HCT116 (cell line): ENCODE data around the gene VMP1. TPM values are rescaled to one million over a fixed set of nuclear protein-coding genes. Genes with fewer than 3 reads are reported as not detected.
A peak's percentile ranks its signal among the peaks of the same experiment; 100 is the strongest.

ENCODE experiments used
- ATAC-seq: fragments of 200-7000 bp; cut with Tn5 transposase; 2 replicates; pipeline ENCODE4 v1.9.1; 2020; ENCODE audit warnings: mild to moderate bottlenecking, moderate library complexity
- BruUV-seq: library from RNA; stranded (reverse); fragments of 400-500 nt; replicated peaks from 2 replicates; lab custom pipeline; 2021; lab: Mats Ljungman, UMichigan
- CTCF ChIA-PET: fragments of 300-600 bp; sonication (Branson Sonifier 250); formaldehyde crosslinking; loops from one replicate; lab custom pipeline; 2021; ENCODE audit warnings: antibody characterized with exemption; lab: Charles Lee
- POLR2A ChIA-PET: fragments of 300-600, 350-600 bp; sonication (Branson Sonifier 250); formaldehyde crosslinking; loops from one replicate; lab custom pipeline; 2021; ENCODE audit warnings: antibody characterized with exemption; lab: Charles Lee
- RAD21 ChIA-PET, 2 experiments: fragments of 300-600 bp; sonication (Branson Sonifier 250); formaldehyde crosslinking; loops; one replicate each; lab custom pipeline; 2023; ENCODE audit warnings: low total read pairs in 2 of 2; ENCODE audit not compliant: uncharacterized antibody in 2 of 2, unreplicated experiment in 2 of 2, low non-redundant PET in 1 of 2; lab: Charles Lee
- DNase-seq: peaks from one replicate; pipeline ENCODE4 v3.0.0-alpha.2; 2010; ENCODE audit warnings: low read depth, low spot score
- H2AFZ ChIP-seq: fragments of 200-600 bp; shearing (Covaris generic), sonication (generic); 2 replicates; pipeline ENCODE4 v1.6.1; 2017; ENCODE audit warnings: low read depth, mixed run types, mixed read lengths, antibody characterized with exemption, low read length; ENCODE audit not compliant: poor library complexity, severe bottlenecking
- H3K27ac ChIP-seq: 2 replicates; pipeline ENCODE4 v1.5.1; 2012; ENCODE audit warnings: low read depth, low read length
- H3K27me3 ChIP-seq: fragments of 200-600 bp; sonication (generic); 2 replicates; pipeline ENCODE4 v1.6.1; 2016; ENCODE audit warnings: mixed run types, low read length, mixed read lengths; ENCODE audit not compliant: insufficient read depth
- H3K36me3 ChIP-seq, 2 experiments: fragments of 200-500 bp in 1 of 2; fragments of 200-600 bp in 1 of 2; sonication (Bioruptor generic) in 1 of 2; sonication (generic) in 1 of 2; 2 replicates each; pipeline versions ENCODE4 v1.5.1 to v1.6.1; 2014 to 2016; ENCODE audit warnings: low read length in 2 of 2, inconsistent platforms in 1 of 2, mixed read lengths in 1 of 2, mixed run types in 1 of 2; ENCODE audit not compliant: insufficient read depth in 2 of 2, control insufficient read depth in 1 of 2
- H3K4me1 ChIP-seq, 2 experiments: fragments of 200-600 bp in 1 of 2; sonication (generic) in 1 of 2; 2 replicates each; pipeline versions ENCODE4 v1.5.1 to v1.6.1; 2012 to 2017; ENCODE audit warnings: low read length in 2 of 2, inconsistent platforms in 1 of 2, mild to moderate bottlenecking in 1 of 2, mixed read lengths in 1 of 2, mixed run types in 1 of 2, moderate library complexity in 1 of 2; ENCODE audit not compliant: insufficient read depth in 2 of 2, control insufficient read depth in 1 of 2
- H3K4me2 ChIP-seq: fragments of 200-600 bp; sonication (generic); 2 replicates; pipeline ENCODE4 v1.6.1; 2017; ENCODE audit warnings: mixed run types, low read length, mixed read lengths
- H3K4me3 ChIP-seq, 2 experiments: fragments of 200-600 bp in 1 of 2; sonication (generic) in 1 of 2; replicated peaks in 1 of 2; 2 replicates each; pipeline ENCODE4 v1.5.1; 2011 to 2016; ENCODE audit warnings: low read length in 2 of 2, control low read depth in 1 of 2, low read depth in 1 of 2, mild to moderate bottlenecking in 1 of 2, mixed read lengths in 1 of 2, mixed run types in 1 of 2
- H3K79me2 ChIP-seq: fragments of 200-600 bp; sonication (generic); 2 replicates; pipeline ENCODE4 v1.6.1; 2017; ENCODE audit warnings: mild to moderate bottlenecking, mixed run types, low read length, moderate library complexity, mixed read lengths; ENCODE audit not compliant: insufficient read depth
- H3K9ac ChIP-seq: fragments of 200-600 bp; sonication (generic); 2 replicates; pipeline ENCODE4 v1.6.1; 2016; ENCODE audit warnings: low read length, mixed read lengths
- H3K9me2 ChIP-seq: fragments of 200-600 bp; sonication (generic), shearing (Covaris generic); 2 replicates; pipeline ENCODE4 v1.6.1; 2017; ENCODE audit warnings: mixed run types, mild to moderate bottlenecking, moderate library complexity; ENCODE audit not compliant: insufficient read depth
- H3K9me3 ChIP-seq, 2 experiments: fragments of 200-500 bp in 1 of 2; fragments of 200-600 bp in 1 of 2; sonication (Bioruptor generic) in 1 of 2; sonication (generic) in 1 of 2; 2 replicates each; pipeline ENCODE4 v1.6.1; 2014 to 2017; ENCODE audit warnings: low read length in 2 of 2, mixed read lengths in 2 of 2, inconsistent platforms in 1 of 2, low read depth in 1 of 2, mild to moderate bottlenecking in 1 of 2, mixed run types in 1 of 2, moderate library complexity in 1 of 2; ENCODE audit not compliant: control insufficient read depth in 1 of 2, insufficient read depth in 1 of 2
- H4K20me1 ChIP-seq: fragments of 200-600 bp; sonication (generic), shearing (Covaris generic); 2 replicates; pipeline ENCODE4 v1.6.1; 2017; ENCODE audit warnings: mixed run types, mild to moderate bottlenecking, moderate library complexity; ENCODE audit not compliant: insufficient read depth
- ATF3 ChIP-seq: IDR thresholded peaks from 2 replicates; pipeline ENCODE4 v1.6.1; 2012
- CEBPB ChIP-seq: IDR thresholded peaks from 2 replicates; pipeline ENCODE4 v1.6.1; 2012; ENCODE audit warnings: low read depth
- EZH2phosphoT487 ChIP-seq: fragments of 200-600 bp; IDR thresholded peaks from 2 replicates; pipeline ENCODE4 v1.6.1; 2018; ENCODE audit warnings: antibody characterized with exemption, borderline replicate concordance
- JUND ChIP-seq: IDR thresholded peaks from 2 replicates; pipeline ENCODE4 v1.6.1; 2012
- POLR2A ChIP-seq: IDR thresholded peaks from 2 replicates; pipeline ENCODE4 v1.7.0; 2011; ENCODE audit warnings: borderline replicate concordance; ENCODE audit not compliant: insufficient read depth, insufficient read length; ENCODE audit errors: extremely low read depth
- POLR2AphosphoS5 ChIP-seq: IDR thresholded peaks from 2 replicates; pipeline ENCODE4 v1.6.1; 2011; ENCODE audit warnings: mild to moderate bottlenecking, low read depth, low read length, moderate library complexity
- TCF7L2 ChIP-seq: IDR thresholded peaks from 2 replicates; pipeline ENCODE4 v1.7.0; 2011; ENCODE audit warnings: borderline replicate concordance, inconsistent platforms; ENCODE audit not compliant: insufficient read depth, insufficient read length; ENCODE audit errors: extremely low read depth
- YY1 ChIP-seq: IDR thresholded peaks from 2 replicates; pipeline ENCODE4 v1.6.1; 2011; ENCODE audit warnings: low read length, low read depth, moderate library complexity, mild to moderate bottlenecking; ENCODE audit not compliant: insufficient replicate concordance; ENCODE audit errors: extremely low read depth
- ZBTB33 ChIP-seq: IDR thresholded peaks from 2 replicates; pipeline ENCODE4 v1.6.1; 2011; ENCODE audit warnings: mild to moderate bottlenecking, low read length, moderate library complexity; ENCODE audit not compliant: insufficient replicate concordance; ENCODE audit errors: extremely low read depth
- intact Hi-C: fragments of 100-400 bp; cut with micrococcal nuclease; formaldehyde crosslinking; loops from 2 replicates; pipeline ENCODE4 v1.10.0; 2022
- total RNA-seq: library from RNA; stranded (reverse); gene quantifications from one replicate; pipeline ENCODE4 v1.2.1, GENCODE V29; 2021; ENCODE audit not compliant: unreplicated experiment
- TF ChIP-seq, protein P1 (sequence below): IDR thresholded peaks from 2 replicates; pipeline ENCODE4 v1.6.1; 2012

Gene VMP1
- total RNA-seq, 1 experiment from 2014 or later, result 366 TPM

DNA sequence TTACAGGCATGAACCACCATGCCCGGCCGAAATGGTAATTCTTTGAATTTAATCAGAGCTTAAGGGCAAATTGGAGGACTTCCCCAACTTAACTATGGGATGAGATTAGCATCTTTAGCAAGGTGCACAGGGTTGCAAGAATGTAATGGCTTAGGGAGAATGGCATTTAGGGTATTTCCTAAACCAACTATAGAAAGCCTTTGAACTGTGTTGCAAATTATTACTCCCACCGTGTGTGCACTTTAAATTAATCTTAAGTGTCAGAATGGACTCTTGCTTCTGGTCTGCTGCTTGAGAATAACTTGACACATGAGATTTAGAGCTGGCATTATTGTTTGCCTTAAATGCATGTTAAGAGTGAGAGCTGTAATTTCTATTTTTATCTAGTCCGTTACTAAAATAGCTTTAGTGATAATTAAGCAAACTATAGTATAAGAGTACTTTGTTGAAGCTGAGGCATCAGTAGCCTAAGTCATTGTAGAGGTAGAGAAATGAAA, 125.5 kb downstream of the VMP1 start:
- DNase-seq (no peak), ATAC-seq (no peak)
- POLR2A ChIA-PET, result interaction anchor here (1.4 to 9.2 kb wide), 6 partner anchors 7 to 126 kb away, joined by 3 to 228 read pairs (median 7); partner anchors contain the start of genes PTRH2 and VMP1
- Histone ChIP-seq H3K4me1 (peaks cover 89 to 96% of the 10 kb centered on the region in 2 experiments), H3K9me2 (no peaks in the 10 kb centered on the region), H2AFZ (no peak overlapping the region), H3K4me2 (peak overlapping the region; percentile 60), H3K9ac (peak overlapping the region; percentile 60), H3K27me3 (no peaks in the 10 kb centered on the region), H4K20me1 (no peaks in the 10 kb centered on the region)
- intact Hi-C loops, result no loop called here
- no TSS peak for BruUV-seq
- TF ChIP-seq TCF7L2, result peak; percentile 76
- no peak for TF ChIP-seq EZH2phosphoT487
- TF ChIP-seq, all 23 proteins: peak for 1
- RAD21 ChIA-PET, result no interaction called here
- Histone ChIP-seq H3K79me2 (peaks cover 51% of the 10 kb centered on the region), H3K27ac (peak overlapping the region; percentile 97), H3K36me3 (no peaks in the 10 kb centered on the region), H3K4me3 (no peak overlapping the region), H3K9me3 (no peaks in the 10 kb centered on the region)
- CTCF ChIA-PET, result interaction anchor here (1.0 kb wide), 1 partner anchor 79 kb away, joined by 8 read pairs; no protein-coding TSS in a partner anchor

- H3K4me1 ChIP-seq, result peaks cover 65 to 84% of the 10 kb centered on the region in 2 experiments
- RAD21 ChIA-PET, result interaction anchor here (0.5 to 1.8 kb wide), 8 partner anchors 8 to 83 kb away, joined by 3 to 6 read pairs (median 4); no protein-coding TSS in a partner anchor
- BruUV-seq, result TSS peak; percentile 95
- H3K4me2 ChIP-seq, result peak overlapping the region; percentile 84
- H3K36me3 ChIP-seq, result peaks cover 22 to 32% of the 10 kb centered on the region in 2 experiments
- peaks cover 12% of the 10 kb centered on the region; the same call in 1 of the 2 replicates for H4K20me1 ChIP-seq
- no peak overlapping the region for H2AFZ ChIP-seq
- DNase-seq, result peak; percentile 100
- POLR2A ChIA-PET, result interaction anchor here (0.7 to 15.2 kb wide), 21 partner anchors 9 to 1443 kb away, joined by 3 to 443 read pairs (median 6); partner anchors contain the start of genes PTRH2 and VMP1
- H3K9ac ChIP-seq, result peak overlapping the region; percentile 92
- TF ChIP-seq ZBTB33 (peak; percentile 81), TCF7L2 (peak; percentile 91), JUND (no peak), POLR2AphosphoS5 (peak; percentile 99), POLR2A (peak; percentile 99), CEBPB (no peak), ATF3 (no peak), YY1 (peak; percentile 75)
- TF ChIP-seq, protein P1, sequence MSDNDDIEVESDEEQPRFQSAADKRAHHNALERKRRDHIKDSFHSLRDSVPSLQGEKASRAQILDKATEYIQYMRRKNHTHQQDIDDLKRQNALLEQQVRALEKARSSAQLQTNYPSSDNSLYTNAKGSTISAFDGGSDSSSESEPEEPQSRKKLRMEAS, result no peak
- CTCF ChIA-PET, result interaction anchor here (3.1 kb wide), 1 partner anchor 84 kb away, joined by 35 read pairs; no protein-coding TSS in a partner anchor
- H3K79me2 ChIP-seq, result peaks cover 55% of the 10 kb centered on the region
- no peaks in the 10 kb centered on the region for H3K27me3 ChIP-seq
- intact Hi-C loops, result loop anchor here (1.0 kb wide), 2 partner anchors 8 to 54 kb away; no protein-coding TSS in a partner anchor
- H3K27ac ChIP-seq, result peak overlapping the region; percentile 97
- peak overlapping the region; percentile 74 to 78 for H3K4me3 ChIP-seq
- ATAC-seq, result peak; percentile 81
- H3K9me3 ChIP-seq, result no peaks in the 10 kb centered on the region
- H3K9me2 ChIP-seq, result no peaks in the 10 kb centered on the region
Observed at GRCh38 chr17:59837308-59838051, 130.0 kb downstream of the VMP1 start.
